HAP-1 (cell line): Measurements from ENCODE around the gene PKP3.
"Not testable (repeated sequence)": the region's sequence is repeated elsewhere in the genome, so short reads cannot be mapped to it uniquely, and the experiment has no call there.

Source experiments
- DNase-seq, 2 experiments: peaks; one replicate each; pipeline ENCODE4 v3.0.0-alpha.2; 2016 to 2020; ENCODE audit warnings: low spot score in 2 of 2
- H3K27me3 ChIP-seq: fragments of 250-450 bp; sonication (Bioruptor Pico); 2 replicates; pipeline ENCODE4 v1.5.1; 2020; ENCODE audit warnings: low read depth, mild to moderate bottlenecking, moderate library complexity
- H3K36me3 ChIP-seq: fragments of 250-450 bp; sonication (Bioruptor Pico); replicated peaks from 2 replicates; pipeline ENCODE4 v1.5.1; 2020; ENCODE audit warnings: mild to moderate bottlenecking
- H3K4me1 ChIP-seq: fragments of 250-450 bp; sonication (Bioruptor Pico); 2 replicates; pipeline ENCODE4 v1.5.1; 2020; ENCODE audit warnings: mild to moderate bottlenecking
- H3K4me3 ChIP-seq: fragments of 250-450 bp; sonication (Bioruptor Pico); 2 replicates; pipeline ENCODE4 v1.5.1; 2020; ENCODE audit warnings: mild to moderate bottlenecking, moderate library complexity
- H3K9me3 ChIP-seq: fragments of 250-450 bp; sonication (Bioruptor Pico); 2 replicates; pipeline ENCODE4 v1.5.1; 2020; ENCODE audit warnings: mild to moderate bottlenecking, moderate library complexity
- in situ Hi-C: fragments of 300-500 bp; cut with MboI; formaldehyde crosslinking; loops from 3 replicates; pipeline ENCODE4 v1.14.3; 2020; ENCODE audit warnings: low sequenced_read_pairs, inconsistent platforms, mixed read lengths

PKP3 gene, protein sequence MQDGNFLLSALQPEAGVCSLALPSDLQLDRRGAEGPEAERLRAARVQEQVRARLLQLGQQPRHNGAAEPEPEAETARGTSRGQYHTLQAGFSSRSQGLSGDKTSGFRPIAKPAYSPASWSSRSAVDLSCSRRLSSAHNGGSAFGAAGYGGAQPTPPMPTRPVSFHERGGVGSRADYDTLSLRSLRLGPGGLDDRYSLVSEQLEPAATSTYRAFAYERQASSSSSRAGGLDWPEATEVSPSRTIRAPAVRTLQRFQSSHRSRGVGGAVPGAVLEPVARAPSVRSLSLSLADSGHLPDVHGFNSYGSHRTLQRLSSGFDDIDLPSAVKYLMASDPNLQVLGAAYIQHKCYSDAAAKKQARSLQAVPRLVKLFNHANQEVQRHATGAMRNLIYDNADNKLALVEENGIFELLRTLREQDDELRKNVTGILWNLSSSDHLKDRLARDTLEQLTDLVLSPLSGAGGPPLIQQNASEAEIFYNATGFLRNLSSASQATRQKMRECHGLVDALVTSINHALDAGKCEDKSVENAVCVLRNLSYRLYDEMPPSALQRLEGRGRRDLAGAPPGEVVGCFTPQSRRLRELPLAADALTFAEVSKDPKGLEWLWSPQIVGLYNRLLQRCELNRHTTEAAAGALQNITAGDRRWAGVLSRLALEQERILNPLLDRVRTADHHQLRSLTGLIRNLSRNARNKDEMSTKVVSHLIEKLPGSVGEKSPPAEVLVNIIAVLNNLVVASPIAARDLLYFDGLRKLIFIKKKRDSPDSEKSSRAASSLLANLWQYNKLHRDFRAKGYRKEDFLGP

DNA sequence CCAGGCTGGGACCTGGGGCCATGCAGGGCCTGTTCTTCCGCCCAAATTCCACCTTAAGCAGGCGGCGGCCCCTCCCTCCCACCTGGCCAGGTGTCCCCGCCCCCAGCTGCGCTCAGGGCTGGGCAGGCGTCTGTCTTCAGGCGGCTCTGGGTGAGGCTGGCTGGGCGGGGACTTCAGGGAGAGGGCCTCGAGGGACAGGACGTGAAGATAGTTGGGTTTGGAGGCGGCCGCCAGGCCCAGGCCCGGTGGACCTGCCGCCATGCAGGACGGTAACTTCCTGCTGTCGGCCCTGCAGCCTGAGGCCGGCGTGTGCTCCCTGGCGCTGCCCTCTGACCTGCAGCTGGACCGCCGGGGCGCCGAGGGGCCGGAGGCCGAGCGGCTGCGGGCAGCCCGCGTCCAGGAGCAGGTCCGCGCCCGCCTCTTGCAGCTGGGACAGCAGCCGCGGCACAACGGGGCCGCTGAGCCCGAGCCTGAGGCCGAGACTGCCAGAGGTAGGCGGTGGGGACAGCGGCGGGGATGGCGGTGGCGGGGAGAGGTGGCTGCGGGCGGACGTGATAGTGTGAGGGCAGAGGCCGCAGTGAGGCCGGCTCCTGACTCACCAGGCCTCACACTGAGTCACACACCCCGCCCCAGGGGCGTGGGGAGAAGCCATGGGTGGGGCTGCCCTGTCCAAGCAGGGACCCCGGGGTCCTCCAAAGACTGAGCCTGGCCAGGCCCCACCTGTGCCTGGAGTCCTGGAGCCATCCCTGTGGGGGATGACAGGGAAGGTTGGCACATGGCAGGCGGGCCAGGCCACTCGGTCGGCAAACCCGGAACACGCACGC is at the start of gene PKP3:
Gene PKP3 (plus strand): TSS at position 176 of the 824 bp plus-strand sequence. CDS start 84 bp downstream, at position 260.
- no peak for DNase-seq
- H3K36me3 ChIP-seq: no peaks in the 10 kb centered on the region
- no peaks in the 10 kb centered on the region for H3K27me3 ChIP-seq
- H3K9me3 ChIP-seq: no peaks in the 10 kb centered on the region
- H3K4me1 ChIP-seq: no peaks in the 10 kb centered on the region
- no peak within 1 kb of the TSS for H3K4me3 ChIP-seq
- in situ Hi-C loops: no loop called here

DNA sequence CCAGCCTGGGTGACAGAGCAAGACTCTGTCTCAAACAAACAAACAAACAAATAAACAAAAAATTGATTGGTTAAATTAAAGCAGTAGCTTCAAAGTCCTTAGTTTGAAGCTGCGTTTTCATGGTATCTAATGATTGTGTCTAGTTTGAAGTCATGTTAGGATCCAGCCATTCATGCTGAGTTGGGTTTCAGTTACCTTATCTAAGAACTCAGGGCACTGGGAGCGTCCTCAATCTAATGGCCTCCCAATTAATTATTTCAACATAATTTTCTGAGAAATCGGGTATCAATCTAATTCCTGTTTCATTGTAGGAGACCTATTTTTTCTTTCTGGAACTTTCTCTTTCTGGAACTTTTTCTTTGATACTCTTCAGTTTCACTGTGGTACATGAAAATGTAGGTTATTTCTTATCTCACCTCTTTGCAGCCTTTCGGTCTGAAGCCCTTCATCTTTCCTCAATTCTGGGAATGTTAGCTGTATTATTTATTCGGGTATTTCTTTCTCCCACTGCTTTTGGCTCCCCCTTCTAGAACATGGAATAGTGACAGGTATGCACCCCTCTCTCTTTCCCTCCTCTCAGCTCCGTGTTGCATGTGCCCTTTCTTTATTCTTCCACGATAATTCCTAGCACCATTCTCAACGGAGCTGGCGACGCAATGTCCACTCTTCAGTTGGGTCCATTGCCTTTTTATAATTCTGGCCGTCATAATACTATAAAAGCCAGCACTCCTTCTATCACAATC is 49.0 kb upstream of the PKP3 start:
- no peaks in the 10 kb centered on the region for H3K9me3 ChIP-seq
- no peak overlapping the region for H3K4me3 ChIP-seq
- no peak for DNase-seq
- peaks cover 16% of the 10 kb centered on the region for H3K4me1 ChIP-seq
- H3K27me3 ChIP-seq: no peaks in the 10 kb centered on the region
- in situ Hi-C loops: no loop called here
- no peaks in the 10 kb centered on the region for H3K36me3 ChIP-seq

DNA sequence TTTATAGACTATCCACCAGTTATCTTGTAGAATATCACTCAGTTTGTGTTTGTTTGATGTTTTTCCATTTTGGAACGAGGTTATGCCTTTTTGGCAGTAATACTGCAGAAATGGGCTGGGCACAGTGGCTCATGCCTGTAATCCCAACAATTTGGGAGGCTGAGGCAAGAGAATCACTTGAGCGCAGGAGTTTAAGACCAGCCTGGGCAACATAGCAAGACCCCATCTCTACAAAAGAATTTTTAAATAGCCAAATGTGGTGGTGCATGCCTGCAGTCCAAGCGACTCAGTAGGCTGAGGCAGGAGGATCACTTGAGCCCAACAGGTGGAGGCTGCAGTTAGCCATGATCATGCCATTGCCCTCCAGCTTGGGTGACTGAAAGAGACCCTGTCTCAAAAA is 47.5 kb upstream of the PKP3 start:
- in situ Hi-C loops: no loop called here
- Histone ChIP-seq H3K4me3 (no peak overlapping the region), H3K27me3 (no peaks in the 10 kb centered on the region), H3K36me3 (no peaks in the 10 kb centered on the region), H3K4me1 (peaks cover 9% of the 10 kb centered on the region), H3K9me3 (no peaks in the 10 kb centered on the region)
- no peak for DNase-seq

DNA sequence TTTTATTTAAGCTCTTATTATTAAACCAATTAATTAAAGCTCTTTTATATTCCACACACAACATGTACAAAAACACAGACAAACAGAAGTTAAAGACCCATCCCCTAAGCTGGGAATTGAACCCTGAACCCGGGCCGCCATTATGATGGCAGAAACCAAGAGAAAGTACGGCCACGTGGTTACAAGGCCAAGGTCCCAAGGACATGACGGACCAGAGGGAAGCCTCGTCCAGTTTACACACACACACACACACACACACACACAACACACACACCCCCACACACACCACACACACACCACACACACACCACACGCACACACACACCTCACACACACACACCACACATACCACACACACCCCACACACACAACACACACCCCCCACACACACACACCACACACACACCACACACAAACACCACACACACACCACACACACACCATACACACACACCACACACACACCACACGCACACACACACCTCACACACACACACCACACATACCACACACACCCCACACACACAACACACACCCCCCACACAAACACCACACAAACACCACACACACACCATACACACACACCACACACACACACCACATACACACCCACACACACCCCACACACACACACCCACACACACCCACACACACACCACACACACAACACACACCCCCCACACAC is 44.6 kb upstream of the PKP3 start:
- H3K4me3 ChIP-seq, H3K9me3 ChIP-seq, DNase-seq, H3K27me3 ChIP-seq, H3K36me3 ChIP-seq, in situ Hi-C loops, H3K4me1 ChIP-seq: not testable (repeated sequence)

DNA sequence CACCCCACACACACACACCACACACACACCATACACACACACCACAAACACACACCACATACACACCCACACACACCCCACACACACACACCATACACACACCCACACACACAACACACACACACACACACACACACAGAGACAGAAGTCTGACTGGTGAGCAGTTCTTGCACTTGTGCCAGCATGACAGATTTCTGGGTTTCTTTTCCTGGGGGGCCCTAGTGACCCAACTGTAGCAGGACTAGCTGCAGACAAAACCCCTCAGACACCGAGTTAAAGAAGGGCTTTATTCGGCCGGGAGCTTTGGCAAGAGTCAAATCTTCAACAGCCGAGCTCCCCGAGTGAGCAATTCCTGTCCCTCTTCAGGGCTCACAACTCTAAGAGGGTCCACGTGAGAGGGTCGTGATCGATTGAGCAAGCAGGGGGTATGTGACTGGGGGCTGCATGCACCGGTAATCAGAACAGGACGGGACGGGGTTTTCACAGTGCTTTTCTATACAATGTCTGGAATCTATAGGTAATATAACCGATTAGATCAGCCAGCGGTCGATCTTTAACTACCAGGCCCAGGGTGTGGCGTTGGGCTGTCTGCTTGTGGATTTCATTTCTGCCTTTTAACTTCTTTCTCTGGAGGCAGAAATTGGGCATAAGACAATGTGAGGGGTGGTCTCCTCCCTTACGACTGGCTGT is 43.8 kb upstream of the PKP3 start:
- H3K4me3 ChIP-seq, H3K9me3 ChIP-seq, H3K36me3 ChIP-seq, H3K27me3 ChIP-seq, DNase-seq, H3K4me1 ChIP-seq: not testable (repeated sequence)
- in situ Hi-C loops: loop anchor here (5.0 kb wide), 1 partner anchor 48 kb away; no protein-coding TSS in a partner anchor

DNA sequence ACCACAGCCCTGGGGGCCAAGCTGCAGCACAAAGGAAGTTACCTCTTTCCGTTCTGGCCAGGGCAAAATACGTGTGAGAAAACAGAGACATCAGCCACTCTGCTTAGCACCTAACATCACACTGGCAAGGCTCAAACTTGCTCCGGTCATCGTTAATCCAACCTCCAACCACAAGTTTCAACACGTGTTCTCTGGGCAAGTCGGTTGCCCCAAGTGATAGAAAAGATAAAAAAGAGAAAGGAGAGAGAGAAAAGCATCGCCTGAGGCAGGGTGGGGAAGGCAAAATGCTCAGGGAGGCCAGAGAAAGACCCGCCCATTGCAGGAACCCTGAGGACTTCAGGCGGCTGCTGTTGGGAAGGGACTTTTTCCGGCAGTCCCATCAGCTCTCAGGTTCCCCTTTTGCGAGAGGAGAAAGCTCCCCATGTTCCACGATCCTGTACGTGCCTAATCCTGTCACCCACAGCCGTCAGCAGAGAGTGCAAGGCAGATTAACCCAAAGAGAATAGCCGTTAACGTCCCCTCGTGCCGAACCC is 43.2 kb upstream of the PKP3 start:
- peak in 1 of 2 experiments; percentile 65 for DNase-seq
- Histone ChIP-seq H3K9me3 (no peaks in the 10 kb centered on the region), H3K4me1 (peaks cover 15% of the 10 kb centered on the region), H3K4me3 (no peak overlapping the region), H3K36me3 (no peaks in the 10 kb centered on the region), H3K27me3 (no peaks in the 10 kb centered on the region)
- in situ Hi-C loops: loop anchor here (5.0 kb wide), 1 partner anchor 48 kb away; no protein-coding TSS in a partner anchor

DNA sequence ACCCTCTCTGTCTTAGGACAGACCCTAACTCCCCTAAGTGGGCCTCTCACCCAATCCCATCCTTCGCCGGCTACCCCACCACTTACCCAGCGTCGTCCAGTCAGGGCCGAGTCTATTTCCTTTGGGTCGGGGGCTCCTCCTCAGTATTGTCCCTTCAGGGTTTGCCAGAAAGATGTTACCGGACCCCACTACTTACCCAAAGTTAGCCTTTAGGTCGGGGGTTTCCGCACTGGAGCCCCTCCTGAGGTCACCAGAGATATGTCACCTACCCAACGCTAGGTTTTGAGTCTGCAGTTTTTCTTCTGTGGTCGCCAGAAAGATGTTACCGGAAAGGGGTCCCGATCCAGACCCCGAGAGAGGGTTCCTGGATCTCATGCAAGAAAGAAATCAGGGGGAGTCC is 42.6 kb upstream of the PKP3 start:
- in situ Hi-C loops: loop anchor here (5.0 kb wide), 1 partner anchor 49 kb away; no protein-coding TSS in a partner anchor
- no peak for DNase-seq
- Histone ChIP-seq H3K9me3 (no peaks in the 10 kb centered on the region), H3K27me3 (no peaks in the 10 kb centered on the region), H3K36me3 (no peaks in the 10 kb centered on the region), H3K4me1 (peaks cover 16% of the 10 kb centered on the region), H3K4me3 (no peak overlapping the region)

DNA sequence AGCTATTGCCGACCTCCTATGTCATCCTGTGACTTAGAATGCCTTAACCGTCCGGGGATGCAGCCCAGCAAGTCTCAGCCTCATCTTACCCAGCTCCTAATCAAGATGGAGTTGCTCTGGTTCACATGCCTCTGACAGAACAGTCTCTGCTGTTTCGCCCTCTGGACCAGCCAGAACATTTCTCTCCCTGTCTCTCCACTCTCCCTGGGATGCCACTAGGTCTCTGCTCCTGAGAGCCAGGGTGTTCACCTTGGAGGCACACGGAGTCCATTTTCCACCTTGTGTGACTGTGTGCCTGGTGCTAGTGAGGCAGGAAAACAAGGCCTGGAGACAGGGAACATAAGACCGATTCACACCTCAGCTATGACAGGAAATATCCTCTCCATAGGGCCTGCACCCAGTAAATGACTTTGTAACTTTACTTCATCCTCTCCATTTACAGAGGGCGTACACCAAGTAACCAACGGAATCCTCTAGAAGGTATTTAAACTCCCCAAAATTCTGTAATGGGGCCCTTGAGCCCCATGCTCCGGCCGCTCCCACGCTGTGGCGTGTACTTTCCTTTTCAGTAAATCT is 41.5 kb upstream of the PKP3 start:
- no peak overlapping the region for H3K4me3 ChIP-seq
- H3K27me3 ChIP-seq: no peaks in the 10 kb centered on the region
- in situ Hi-C loops: loop anchor here (5.0 kb wide), 1 partner anchor 50 kb away; no protein-coding TSS in a partner anchor
- H3K9me3 ChIP-seq: no peaks in the 10 kb centered on the region
- H3K36me3 ChIP-seq: no peaks in the 10 kb centered on the region
- DNase-seq: no peak
- peaks cover 16% of the 10 kb centered on the region for H3K4me1 ChIP-seq

DNA sequence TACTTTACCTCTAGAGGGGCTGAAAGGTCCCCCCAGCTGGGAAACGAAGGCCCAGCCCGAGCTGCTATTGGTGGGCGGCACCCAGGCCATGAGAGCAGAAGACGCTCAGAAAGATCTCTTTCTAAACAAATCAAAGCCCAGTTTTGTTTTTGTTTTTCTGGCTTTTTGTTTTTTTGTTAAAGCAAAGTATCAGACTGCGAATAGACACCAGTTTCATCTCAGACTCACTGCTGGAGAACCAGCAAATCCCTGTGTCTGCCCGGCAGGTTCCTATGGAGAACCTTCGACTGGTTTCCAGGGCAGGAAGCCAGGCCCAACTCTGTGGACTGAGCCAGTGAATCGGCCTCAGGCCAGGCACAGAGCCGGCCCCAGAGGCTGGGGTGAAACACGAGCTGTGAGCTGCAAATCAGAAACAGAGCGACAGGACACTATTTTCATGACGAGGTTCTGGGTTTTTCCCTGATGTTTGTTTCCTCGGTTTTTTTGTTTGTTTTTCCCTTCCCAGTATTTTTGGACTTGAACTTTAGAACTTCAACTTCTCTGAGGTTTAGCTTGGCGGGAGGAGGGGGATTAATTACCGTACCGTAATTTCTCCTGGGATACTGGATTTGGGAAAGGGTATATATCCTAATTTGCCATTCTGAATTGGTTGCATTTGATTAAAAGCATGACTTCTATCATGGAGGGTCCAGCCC is 40.7 kb upstream of the PKP3 start:
- Histone ChIP-seq H3K27me3 (no peaks in the 10 kb centered on the region), H3K9me3 (no peaks in the 10 kb centered on the region), H3K4me1 (peaks cover 16% of the 10 kb centered on the region), H3K4me3 (no peak overlapping the region), H3K36me3 (no peaks in the 10 kb centered on the region)
- in situ Hi-C loops: loop anchor here (5.0 kb wide), 1 partner anchor 51 kb away; no protein-coding TSS in a partner anchor
- DNase-seq: no peak

DNA sequence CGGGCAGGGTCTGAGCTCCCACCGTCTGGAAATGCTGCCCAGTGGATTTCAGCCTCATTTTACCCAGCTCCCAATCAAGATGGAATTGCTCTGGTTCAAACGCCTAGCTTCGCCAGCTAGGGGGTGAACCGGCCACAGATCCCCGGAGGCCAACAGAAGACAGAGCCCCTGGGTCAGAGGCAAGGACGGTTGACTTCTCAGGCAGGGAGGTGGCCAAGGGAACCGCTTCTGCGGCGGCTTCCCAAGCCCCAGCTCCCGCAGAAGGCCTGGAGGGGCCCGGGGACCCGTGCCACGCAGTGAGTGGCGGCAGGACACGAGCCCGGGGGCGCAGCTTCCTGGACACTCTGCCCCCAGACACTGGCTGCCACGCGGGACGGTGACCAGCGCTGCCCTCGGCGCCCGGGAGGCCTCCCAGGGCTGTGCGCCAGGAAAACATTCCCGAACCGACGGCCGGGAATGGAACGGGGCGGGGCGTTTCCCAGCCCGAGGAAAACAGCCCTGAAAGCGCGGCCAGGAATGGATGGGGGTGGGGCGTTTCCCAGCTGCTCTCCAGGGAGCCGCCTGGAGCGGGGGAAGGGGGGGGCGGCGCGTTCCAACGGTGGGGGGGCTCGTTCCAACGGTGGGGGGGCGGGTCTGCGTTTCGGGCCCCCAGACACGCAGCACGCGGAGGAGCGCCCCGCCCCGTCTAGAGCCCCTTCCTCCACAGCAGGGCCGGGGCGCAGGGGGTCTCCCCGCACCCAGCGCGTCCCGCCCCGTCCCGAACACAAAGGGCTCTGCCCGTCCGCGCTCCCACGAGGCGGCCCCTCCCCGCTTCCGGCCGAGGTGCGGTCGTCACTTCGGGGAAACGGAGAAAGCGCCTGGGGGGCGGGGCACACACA is 38.2 kb upstream of the PKP3 start:
- Histone ChIP-seq H3K9me3 (peaks cover 4% of the 10 kb centered on the region; the same call in 1 of the 2 replicates), H3K4me1 (peaks cover 11% of the 10 kb centered on the region), H3K36me3 (no peaks in the 10 kb centered on the region), H3K27me3 (no peaks in the 10 kb centered on the region), H3K4me3 (peak overlapping the region; percentile 34)
- peak; percentile 80 to 94 for DNase-seq
- in situ Hi-C loops: no loop called here
